HG02885 (cell line): ENCODE measurements around the gene SPATA2.

ENCODE experiments used
- ATAC-seq: cut with Tn5 transposase; IDR thresholded peaks from one replicate; pipeline ENCODE4 v1.9.1; 2021; ENCODE audit warnings: mild to moderate bottlenecking; ENCODE audit not compliant: unreplicated experiment, poor library complexity

Gene SPATA2

GRCh38 chr20:49936153-49937026 lies 21.1 kb upstream of the SPATA2 start, which contains the start of gene RNF114:
TSS of gene RNF114 (plus strand) at chr20:49936397. CDS start at chr20:49936413, 16 bp downstream.
- ATAC-seq: peak; percentile 77

- ATAC-seq: no peak
Observed at GRCh38 chr20:49935746-49936152, 20.4 kb upstream of the SPATA2 start.

GRCh38 chr20:49929142-49929494 lies 13.8 kb upstream of the SPATA2 start:
- ATAC-seq: no peak

GRCh38 chr20:49928411-49929141 lies 13.2 kb upstream of the SPATA2 start:
- ATAC-seq: no peak

- ATAC-seq: no peak
Observed at GRCh38 chr20:49925901-49926454, 10.6 kb upstream of the SPATA2 start.

GRCh38 chr20:49924247-49924646 lies 8.9 kb upstream of the SPATA2 start:
- no peak for ATAC-seq

- ATAC-seq: no peak
Observed at GRCh38 chr20:49919461-49919860, 4.1 kb upstream of the SPATA2 start.

GRCh38 chr20:49919009-49919408 lies 3.7 kb upstream of the SPATA2 start:
- ATAC-seq: no peak

- ATAC-seq: no peak
Observed at GRCh38 chr20:49918446-49918845, 3.1 kb upstream of the SPATA2 start.

- no peak for ATAC-seq
Observed at GRCh38 chr20:49916146-49917002, 1.0 kb upstream of the SPATA2 start.

- ATAC-seq: peak; percentile 37
Observed at GRCh38 chr20:49915118-49915379, 280 bp downstream of the SPATA2 start.

- no peak for ATAC-seq
Observed at GRCh38 chr20:49914310-49915117, 815 bp downstream of the SPATA2 start.

GRCh38 chr20:49913399-49914047 lies 1.8 kb downstream of the SPATA2 start:
- no peak for ATAC-seq

GRCh38 chr20:49910340-49910706 lies 5.0 kb downstream of the SPATA2 start:
- no peak for ATAC-seq

GRCh38 chr20:49909499-49910339 lies 5.6 kb downstream of the SPATA2 start:
- ATAC-seq: no peak

GRCh38 chr20:49908258-49908565 lies 7.1 kb downstream of the SPATA2 start:
- no peak for ATAC-seq

- ATAC-seq: no peak
Observed at GRCh38 chr20:49907405-49908257, 7.7 kb downstream of the SPATA2 start.
